ENCODE results near the gene MYRIP. TPM values are rescaled to one million over a fixed set of nuclear protein-coding genes. Genes with fewer than 3 reads are reported as not detected.

The MYRIP gene
- total and polyA plus RNA-seq, 3 donors from 2014 or later = 2.4 to 5.8 (median 4.8) TPM

- intact Hi-C loops (cut with DNase I; ENCODE audit: low total_unique reads) = no loop called here
- Histone ChIP-seq H3K9me3 (no peaks in the 10 kb centered on the region), H3K4me3 (no peak overlapping the region), H3K27me3 (no peaks in the 10 kb centered on the region), H3K27ac (no peak overlapping the region), H3K4me1 (no peaks in the 10 kb centered on the region), H3K36me3 (ENCODE audit: low read depth, missing control alignments) (no peaks in the 10 kb centered on the region)
- WGBS, 2 donors = 88% methylated on average over 6 of the region's 6 CpGs
- DNase-seq = no peak
- TF ChIP-seq, protein P1, sequence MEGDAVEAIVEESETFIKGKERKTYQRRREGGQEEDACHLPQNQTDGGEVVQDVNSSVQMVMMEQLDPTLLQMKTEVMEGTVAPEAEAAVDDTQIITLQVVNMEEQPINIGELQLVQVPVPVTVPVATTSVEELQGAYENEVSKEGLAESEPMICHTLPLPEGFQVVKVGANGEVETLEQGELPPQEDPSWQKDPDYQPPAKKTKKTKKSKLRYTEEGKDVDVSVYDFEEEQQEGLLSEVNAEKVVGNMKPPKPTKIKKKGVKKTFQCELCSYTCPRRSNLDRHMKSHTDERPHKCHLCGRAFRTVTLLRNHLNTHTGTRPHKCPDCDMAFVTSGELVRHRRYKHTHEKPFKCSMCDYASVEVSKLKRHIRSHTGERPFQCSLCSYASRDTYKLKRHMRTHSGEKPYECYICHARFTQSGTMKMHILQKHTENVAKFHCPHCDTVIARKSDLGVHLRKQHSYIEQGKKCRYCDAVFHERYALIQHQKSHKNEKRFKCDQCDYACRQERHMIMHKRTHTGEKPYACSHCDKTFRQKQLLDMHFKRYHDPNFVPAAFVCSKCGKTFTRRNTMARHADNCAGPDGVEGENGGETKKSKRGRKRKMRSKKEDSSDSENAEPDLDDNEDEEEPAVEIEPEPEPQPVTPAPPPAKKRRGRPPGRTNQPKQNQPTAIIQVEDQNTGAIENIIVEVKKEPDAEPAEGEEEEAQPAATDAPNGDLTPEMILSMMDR (IDR thresholded peaks at IDR 0.05) = no peak
- TF ChIP-seq POLR2A (IDR thresholded peaks at IDR 0.05) = no peak
These were observed 368.7 kb downstream of the MYRIP start for GRCh38 chr3:40178012-40178594.

DNA sequence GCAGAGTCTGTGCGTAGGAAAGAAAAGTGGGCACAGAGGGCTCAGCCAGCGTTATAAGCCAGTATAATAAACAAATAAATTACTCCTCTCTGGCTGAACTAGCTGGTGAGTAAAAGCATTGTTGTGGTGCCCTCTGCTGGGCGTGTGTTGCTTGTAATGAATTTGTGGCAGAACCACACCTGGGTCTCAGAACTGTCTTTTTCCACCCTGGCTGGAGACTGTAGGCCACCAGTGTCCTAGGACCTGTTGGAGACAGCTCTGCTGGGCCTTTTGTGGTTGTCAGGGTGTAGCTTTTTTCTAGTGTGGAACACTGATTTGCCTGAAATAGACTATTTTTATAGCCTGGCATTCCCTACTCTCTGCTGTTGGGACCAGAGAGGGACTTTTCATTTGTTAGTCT is 369.6 kb downstream of the MYRIP start:
- intact Hi-C loops (cut with DNase I; ENCODE audit: low total_unique reads) = no loop called here
- WGBS, 2 donors = 16 to 23% methylated on average over 3 of the region's 3 CpGs
- H3K27me3 ChIP-seq = no peaks in the 10 kb centered on the region

GRCh38 chr3:40181182-40181581 is 371.8 kb downstream of the MYRIP start:
- TF ChIP-seq POLR2A (IDR thresholded peaks at IDR 0.05) = no peak
- TF ChIP-seq, protein P1 (IDR thresholded peaks at IDR 0.05) = no peak
- Histone ChIP-seq H3K27me3 (no peaks in the 10 kb centered on the region), H3K4me3 (no peak overlapping the region), H3K36me3 (ENCODE audit: low read depth, missing control alignments) (no peaks in the 10 kb centered on the region), H3K9me3 (no peaks in the 10 kb centered on the region), H3K4me1 (no peaks in the 10 kb centered on the region), H3K27ac (no peak overlapping the region)
- intact Hi-C loops (cut with DNase I; ENCODE audit: low total_unique reads) = no loop called here
- 84 to 100% methylated on average over 3 of the region's 3 CpGs for WGBS, 2 donors
- DNase-seq = no peak

More for the DNA sequence above, 369.6 kb downstream of the MYRIP start:
- Histone ChIP-seq H3K9me3 (no peaks in the 10 kb centered on the region), H3K4me1 (no peaks in the 10 kb centered on the region), H3K4me3 (no peak overlapping the region), H3K27ac (no peak overlapping the region), H3K36me3 (ENCODE audit: low read depth, missing control alignments) (no peaks in the 10 kb centered on the region)
- DNase-seq = peak; percentile 90
- TF ChIP-seq, protein P1 (IDR thresholded peaks at IDR 0.05) = peak; percentile 41 to 65 (median 64)
- TF ChIP-seq POLR2A (IDR thresholded peaks at IDR 0.05) = no peak

DNA sequence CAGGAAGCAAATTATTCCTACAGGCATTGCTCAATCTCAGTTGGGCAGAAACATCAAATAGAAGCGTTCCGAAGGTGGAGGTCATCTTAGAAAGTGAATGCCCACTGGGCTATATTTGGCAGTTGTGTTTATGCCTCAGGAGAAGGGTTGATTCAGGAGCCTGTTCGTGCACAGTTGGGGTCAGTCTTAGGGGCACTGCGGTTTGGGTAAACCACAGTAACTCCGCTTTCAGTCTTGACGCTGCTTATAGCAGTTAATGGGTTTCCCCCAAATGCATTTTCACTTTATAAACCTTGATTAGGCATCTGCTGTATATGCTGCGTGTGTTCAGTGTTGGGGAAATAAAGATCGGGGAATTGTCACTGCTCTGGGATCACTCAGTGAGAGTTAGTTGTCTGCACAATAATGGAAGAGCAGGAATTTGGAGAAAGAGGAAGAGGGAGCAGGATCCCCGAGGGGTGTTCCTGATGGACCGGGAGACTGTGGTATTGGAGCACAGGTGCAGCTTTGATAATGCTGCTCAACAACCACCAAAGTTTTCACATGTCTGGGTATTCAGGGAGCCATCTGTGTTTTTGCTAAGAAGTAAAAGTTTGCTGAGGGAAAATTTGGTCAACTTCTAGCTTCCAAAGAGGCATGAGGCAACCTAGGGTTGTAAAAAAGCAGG is 375.8 kb downstream of the MYRIP start:
- intact Hi-C loops (cut with DNase I; ENCODE audit: low total_unique reads) = no loop called here

More for the DNA sequence above, 375.8 kb downstream of the MYRIP start:
- Histone ChIP-seq H3K4me3 (no peak overlapping the region), H3K36me3 (ENCODE audit: low read depth, missing control alignments) (no peaks in the 10 kb centered on the region), H3K9me3 (no peaks in the 10 kb centered on the region), H3K27ac (no peak overlapping the region), H3K27me3 (no peaks in the 10 kb centered on the region), H3K4me1 (no peaks in the 10 kb centered on the region)
- WGBS, 2 donors = 81 to 82% methylated on average over 10 of the region's 10 CpGs
- DNase-seq = no peak
- TF ChIP-seq, protein P1 (IDR thresholded peaks at IDR 0.05) = no peak
- TF ChIP-seq POLR2A (IDR thresholded peaks at IDR 0.05) = no peak

All from testis (tissue), 3 donors.